Activated CD4-positive, alpha-beta T cell treated with anti-CD3 and anti-CD28 coated beads for 4 hours (primary cell): ENCODE measurements around the gene PTCH2.
A peak's percentile ranks its signal among the peaks of the same experiment; 100 is the strongest.
"Not testable (repeated sequence)": the region's sequence is repeated elsewhere in the genome, so short reads cannot be mapped to it uniquely, and the experiment has no call there.

Source experiments
- DNase-seq, 2 donors: peaks; one replicate each; pipeline ENCODE4 v3.0.0-alpha.2; 2020

Gene PTCH2

DNA sequence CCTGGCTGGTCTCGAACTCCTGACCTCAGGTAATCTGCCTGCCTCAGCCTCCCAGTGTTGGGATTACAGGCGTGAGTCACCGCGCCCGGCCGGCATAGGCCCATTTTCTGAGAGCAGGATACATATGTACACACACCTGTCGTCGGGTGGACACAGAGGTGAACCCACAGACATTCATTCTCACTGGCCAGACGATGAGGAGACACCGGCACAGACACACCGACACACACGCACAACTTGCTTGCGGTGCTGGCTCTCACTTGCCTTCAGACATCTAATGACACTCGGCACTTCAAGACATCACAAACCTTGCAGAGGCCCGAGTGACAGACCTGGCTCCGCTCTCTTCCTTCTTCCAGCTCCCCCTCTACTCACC is 579 bp downstream of the PTCH2 start:
- DNase-seq, result no peak

DNA sequence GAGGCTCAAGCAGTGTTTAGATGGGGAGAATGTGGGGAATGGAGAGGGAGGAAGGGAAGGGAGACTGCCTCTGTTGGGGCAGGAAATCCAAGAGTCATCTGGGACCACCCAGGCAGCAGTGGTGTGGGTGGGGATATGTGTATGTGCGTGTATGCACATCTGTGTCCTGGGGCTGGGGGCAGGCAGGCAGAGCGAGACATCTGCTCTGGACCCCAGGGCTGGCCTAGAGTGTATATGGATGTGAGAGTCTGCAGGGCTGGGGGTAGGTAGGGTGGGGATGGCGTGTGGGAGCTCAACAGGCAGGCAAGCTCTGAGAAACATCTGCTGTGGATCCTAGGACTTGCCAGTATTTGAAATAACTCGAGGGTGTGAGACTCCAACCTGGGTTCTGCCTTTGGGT is 3.5 kb downstream of the PTCH2 start:
- no peak for DNase-seq

DNA sequence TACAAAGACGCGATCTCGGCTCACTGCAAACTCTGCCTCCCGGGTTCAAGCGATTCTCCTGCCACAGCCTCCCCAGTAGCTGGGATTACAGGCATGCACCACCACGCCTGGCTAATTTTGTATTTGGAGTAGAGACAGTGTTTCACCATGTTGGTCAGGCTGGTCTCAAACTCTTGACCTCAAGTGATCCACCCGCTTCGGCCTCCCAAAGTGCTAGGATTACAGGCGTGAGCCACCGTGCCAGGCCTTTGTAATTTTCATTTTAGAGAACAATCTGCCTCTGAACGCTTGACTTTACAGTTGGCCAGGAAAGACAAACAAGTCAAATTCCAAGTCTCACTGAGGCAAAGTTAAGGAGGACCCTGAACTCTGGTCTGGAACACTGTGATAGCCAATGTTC is 4.8 kb downstream of the PTCH2 start:
- not testable (repeated sequence) for DNase-seq

DNA sequence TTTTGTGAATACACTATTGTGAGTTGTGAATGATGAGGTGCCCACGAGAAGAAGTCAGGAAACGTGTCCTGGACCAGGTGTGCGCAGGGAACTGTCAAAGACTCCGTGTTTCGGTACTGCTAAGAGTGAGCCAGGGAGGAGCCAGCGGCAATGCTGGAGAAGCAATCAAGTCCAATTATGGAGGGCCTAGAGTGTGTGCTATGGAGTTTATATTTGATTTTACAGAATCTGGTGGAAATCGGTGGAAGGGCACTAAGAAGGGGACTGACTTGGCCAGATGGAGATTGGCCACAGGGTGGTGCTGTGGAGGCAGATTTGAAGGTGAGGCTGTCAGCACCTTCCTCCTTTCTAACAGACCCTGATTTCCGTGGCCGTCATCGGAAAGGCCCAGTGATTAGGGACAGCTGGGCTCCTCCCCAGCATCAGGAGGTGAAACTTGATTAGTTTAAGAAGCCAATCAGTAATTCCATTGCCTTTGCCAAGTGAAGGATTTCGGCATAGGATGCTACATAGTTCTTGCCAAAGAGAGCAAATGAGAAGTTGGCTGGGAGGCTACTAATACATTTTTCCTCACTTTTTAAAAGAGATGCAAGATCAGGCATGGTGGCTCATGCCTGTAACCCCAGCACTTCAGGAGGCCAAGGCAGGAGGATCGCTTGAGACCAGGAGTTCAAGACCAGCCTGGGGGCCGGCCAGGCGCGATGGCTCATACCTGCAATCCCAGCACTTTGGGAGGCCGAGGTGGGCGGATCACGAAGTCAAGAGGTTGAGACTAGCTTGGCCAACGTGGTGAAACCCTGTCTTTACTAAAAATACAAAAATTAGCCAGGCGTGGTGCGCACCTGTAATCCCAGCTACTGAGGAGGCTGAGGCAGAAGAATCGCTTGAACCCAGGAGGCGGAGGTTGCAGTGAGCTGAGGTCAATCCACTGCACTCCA is 7.0 kb downstream of the PTCH2 start:
- DNase-seq, result peak; percentile 81 to 90

DNA sequence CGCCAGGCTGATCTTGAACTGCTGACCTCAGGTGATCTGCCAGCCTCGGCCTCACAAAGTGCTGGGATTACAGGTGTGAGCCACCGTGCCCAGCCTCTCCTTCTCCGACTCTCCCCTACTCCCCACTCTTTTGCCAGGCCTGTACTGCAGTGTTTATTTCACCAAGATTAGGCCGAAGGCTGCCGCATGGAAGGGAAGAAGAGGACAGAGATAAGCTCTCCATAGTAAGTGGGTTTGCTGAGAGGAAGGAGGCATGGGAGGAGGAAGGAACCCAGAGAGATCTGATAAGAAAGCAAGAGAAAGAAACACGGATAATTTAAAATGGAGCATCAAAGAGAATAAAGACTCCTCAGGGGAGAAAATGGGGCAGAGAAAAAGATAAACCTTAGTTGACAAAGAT is 8.7 kb downstream of the PTCH2 start:
- no peak for DNase-seq

DNA sequence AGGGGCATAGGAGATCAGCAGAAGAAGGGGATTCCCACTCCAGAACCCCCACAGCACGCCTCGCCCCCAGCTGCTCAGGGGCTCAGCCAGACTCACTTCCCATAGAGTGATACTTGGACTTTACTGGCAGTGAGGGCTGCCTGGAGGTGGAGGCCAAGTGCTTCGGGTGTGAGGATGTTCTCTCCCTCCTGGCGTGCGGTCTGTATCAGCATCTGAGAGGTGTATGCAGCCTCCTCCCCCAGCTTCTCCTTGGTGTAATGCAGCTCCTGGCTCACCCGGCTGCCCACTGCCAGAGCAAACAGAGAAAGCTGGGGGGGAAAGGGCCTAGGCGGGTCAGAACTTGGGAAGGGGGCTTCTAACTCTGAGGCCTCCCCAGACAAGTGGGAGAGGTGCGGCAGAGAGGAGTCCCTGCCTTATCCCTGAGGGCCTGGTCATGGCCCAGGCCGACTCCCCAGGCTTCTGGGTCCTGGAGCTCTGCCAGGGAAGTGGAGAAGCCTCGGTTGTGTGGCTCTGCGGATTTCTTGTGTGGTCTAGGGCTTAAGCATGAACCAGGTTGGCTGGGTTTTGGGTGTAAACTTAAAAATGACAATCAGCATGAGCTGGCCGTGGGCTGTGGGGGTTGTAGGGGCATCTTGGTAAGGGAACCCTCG is 10.9 kb downstream of the PTCH2 start:
- DNase-seq, result no peak

DNA sequence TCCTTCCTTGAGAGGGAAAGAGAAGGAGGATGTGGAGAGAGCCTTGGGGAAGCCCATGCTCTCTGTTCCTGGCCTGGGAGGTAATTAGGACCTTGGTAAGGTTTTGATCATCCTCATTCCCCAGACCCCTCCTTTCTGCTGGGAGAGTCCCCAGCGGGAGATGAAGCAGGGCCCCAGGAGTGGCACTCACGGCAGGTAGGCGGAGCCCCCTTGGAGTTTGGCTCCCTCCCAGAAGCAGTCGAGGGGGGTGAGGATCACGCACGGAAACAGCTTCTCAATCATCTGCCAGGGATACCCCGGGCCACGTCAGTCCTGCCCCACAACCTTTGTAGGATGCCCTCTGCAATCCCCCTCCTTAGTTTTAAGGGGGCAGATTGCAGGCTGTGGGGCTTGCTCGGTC is 11.5 kb downstream of the PTCH2 start:
- DNase-seq, result no peak

DNA sequence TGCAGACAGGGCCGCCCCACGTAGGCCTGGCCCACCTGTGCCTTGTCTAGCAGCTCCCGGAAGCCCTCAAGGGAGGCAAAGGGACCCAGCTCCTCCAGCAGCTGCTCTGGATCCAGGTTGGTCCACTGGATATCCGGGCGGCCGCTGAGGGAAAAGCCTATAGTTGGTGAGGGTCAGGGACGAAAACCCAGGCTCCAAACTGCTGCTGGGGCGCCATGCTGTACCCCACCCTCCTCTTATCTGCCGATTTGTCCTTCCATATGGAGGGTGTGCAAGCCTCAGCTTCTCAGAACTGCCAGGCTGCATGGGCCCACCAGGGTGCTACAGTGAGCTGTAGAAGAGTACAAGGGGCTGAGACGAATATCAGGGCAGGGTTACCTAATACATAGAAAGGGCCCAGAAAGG is 12.2 kb downstream of the PTCH2 start:
- DNase-seq, result no peak

DNA sequence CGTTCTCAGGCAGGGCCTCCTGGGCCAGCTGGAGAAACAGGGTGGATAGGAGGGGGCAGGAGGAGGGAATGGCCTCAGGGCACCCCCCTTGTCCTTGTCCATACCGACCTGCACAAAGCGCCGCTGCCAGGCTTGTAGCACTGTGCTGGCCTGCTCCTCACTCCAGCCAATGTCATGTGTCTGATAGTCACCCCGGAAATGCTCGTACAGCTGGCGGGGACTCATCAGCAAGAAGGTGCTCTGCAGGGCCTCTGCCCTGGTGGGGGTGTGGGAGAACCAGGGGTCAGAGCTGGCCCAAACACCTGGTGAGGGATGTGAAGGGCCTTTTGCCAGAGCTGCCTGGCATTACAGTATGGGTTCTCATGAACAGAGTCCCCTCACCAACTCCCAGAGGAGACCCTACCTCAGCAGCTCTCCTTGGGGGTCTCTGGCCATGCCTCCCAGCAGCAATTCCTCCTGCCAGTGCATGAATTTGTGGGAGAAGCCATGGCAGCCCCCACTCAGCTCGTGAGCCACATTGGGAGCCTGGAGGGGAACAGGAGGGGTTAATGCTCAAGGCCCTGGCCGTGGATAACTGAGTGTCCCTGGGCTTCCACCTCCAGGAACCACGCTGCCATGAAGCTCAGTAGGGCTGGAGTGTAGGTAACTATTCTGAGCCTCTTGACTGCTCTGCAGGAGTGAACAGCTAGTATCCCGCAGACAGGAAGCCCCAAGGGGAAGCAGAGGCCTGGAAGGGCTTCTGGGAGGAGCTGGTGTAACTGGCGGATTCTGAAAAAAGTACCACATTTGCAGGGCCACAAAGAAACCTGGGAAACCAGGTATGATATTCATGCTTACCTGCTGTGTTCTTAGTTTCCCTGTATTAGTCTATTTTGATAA is 13.3 kb downstream of the PTCH2 start:
- no peak for DNase-seq

DNA sequence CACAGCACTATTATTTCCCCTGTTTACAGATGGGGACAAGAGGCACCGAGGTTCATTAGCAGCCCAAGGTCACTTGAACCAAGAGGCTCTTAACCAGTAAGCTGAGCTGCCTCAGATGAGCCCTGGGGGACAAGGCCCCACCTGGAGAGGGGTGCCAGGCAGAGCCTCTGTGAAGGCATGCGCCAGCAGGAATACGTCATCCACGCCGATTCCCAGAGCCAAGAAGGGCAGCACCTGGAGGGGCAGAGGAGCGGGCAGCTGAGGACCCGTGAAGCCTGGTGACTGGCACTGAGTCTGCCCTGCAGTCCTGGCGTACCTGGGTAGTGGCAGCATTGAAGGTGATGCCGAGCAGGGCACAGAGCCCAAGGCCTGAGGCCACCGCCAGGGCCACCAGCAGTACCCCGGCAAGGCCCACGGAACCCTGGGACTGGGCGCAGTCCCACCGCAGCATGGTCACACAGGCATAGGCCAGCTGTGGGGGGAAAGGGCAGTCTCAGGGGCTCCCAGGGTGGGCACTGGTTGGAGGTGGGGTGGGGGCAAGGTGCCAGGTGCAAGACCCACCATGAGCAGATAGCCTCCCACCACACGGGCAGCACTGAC is 14.1 kb downstream of the PTCH2 start:
- DNase-seq, result no peak

DNA sequence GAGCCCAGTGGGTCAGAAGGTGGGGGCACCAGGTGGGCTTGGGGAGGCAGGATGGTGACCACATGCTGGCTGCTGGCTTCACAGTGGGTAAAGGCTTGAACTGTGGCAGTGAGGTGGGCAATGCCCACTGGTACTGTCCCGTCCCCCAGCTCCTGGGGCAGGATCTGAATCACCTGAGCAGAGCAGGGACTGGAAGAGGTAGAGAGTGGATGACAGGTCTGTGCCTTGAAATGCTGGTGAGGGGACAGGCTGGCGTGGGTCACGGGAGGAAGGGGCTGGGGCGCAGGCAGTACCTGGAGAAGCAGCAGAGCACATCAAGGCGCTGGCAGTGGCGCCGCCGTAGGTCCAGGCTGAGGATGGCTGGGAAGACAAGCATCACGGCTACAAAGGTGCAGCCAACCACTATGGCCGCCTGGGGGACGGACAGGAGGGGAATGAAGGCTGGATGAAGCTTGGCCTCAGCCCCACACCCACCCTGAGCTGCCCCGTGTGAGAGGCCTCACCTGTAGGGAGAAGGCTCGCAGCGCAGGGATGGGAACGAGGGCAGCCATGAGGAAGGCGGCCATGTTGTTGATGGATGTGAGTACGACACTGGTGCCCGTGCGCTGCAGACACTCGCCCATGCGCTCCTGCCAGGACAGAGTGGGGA is 14.9 kb downstream of the PTCH2 start:
- DNase-seq, result no peak

DNA sequence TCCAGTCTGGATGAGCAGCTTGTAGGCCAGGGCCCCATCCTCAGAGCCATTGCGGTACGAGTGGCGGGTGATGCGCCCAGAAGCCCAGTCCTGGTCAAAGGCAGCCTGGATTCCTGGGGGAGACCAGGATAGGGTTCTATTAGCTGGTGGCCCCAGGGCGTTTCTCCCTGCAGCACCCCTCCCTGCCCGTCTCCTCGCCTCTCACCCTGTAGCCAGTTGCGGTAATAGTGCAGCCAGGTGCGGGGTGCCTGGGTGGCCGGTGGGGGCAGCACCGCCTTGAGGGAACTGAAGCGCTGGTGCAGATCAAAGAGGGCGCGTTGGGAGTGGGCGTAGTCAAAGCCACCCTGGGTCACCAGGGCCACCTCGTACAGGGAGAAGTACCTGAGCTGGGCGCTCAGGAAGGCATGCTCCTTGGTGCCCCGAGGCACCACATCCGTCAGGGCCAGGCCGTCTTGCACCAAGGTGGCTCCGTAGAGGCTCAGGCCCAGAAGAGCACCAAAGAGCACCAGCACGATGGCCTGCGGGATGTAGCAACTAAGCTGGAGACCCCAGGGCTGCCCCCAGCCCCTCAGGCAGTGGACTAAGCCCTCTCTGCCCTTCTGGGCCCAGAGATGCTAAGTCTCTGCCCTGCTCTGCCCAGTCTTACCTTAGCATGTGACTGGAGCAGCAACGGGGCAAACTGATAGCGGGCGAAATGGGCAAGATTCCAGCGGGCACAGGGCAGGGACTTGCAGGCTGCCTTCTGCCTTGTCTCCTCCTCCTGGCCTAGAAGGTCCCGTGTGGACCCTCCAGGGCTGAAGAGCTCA is 15.7 kb downstream of the PTCH2 start:
- DNase-seq, result no peak

DNA sequence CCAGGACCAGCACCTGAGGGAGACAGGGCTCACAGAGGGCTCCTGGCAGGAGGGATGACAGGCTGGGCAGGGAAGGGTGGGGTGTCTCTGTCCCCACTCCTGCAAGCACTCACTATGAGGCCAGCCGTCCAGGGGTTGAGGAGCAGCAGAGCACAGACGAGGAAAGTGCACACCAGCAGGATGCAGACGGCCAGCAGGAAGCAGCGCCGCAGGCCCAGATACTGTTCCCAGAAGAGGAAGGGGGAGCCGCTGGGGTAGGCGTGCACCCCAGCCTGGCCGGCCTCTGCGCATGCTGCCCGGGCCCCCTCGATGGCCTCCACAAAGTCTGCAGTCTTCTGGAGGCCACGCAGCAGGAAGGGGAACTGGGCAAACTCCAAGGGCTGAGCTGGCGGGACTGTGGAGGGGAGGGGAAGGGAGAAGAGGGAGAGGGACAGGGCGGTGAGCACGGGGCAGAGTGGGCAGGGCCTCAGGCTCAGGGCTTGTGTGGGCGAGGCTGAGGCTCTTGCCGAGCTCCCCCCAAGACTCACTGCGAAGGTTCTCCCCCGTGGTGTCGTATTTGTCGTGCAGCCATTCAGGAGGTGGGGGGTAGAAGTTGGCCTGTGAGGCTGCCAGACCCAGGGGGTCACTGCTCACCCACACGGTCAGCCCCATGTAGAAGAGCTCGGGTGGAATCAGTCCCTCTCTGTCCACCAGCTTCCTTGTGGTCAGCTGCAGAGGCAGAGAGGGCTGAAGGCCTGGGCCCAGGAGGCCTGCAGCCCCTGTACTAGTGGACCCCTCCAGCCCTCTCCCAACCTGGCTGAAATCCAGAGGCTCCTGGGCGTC is 16.5 kb downstream of the PTCH2 start:
- DNase-seq, result no peak

DNA sequence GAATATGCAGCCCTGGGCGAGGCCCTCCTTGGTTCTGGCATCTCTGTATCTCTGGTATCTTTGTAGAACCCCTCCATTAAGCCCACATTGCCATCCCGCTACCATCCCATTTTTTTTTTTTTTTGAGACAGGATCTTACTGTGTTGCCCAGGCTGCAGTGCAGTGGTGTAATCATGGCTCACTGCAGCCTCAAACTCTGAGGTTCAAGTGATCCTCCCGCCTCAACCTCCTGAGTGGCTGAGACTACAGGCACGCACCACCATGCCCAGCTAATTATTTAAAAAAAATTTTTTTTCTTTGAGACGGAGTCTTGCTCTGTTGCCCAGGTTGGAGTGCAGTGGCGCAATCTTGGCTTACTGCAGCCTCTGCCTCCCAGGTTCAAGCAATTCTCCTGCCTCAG is 18.7 kb downstream of the PTCH2 start:
- not testable (repeated sequence) for DNase-seq

DNA sequence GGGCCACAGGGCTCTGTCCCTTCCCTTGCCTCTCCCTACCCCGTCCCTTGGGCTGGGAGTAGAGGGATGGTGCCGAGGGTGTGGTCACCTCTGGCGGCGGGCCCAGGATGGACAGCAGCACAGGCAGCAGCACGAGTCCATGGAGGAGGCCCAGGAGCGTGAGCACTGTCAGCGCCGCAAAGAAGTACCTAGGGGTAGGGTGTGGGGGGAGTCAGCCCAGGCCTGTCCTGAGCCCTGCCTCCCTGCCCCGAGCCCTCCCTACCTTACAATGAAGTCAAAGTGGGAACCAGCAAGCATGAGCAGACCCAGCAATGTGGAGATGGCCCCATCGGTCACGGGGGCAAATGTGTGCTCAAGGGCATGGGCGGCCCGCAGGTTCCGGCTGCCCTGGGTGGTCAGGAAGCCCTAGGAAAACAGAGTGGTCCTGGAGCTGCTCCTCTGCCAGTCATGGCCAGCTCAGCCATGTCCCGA is 20.0 kb downstream of the PTCH2 start:
- DNase-seq, result no peak

DNA sequence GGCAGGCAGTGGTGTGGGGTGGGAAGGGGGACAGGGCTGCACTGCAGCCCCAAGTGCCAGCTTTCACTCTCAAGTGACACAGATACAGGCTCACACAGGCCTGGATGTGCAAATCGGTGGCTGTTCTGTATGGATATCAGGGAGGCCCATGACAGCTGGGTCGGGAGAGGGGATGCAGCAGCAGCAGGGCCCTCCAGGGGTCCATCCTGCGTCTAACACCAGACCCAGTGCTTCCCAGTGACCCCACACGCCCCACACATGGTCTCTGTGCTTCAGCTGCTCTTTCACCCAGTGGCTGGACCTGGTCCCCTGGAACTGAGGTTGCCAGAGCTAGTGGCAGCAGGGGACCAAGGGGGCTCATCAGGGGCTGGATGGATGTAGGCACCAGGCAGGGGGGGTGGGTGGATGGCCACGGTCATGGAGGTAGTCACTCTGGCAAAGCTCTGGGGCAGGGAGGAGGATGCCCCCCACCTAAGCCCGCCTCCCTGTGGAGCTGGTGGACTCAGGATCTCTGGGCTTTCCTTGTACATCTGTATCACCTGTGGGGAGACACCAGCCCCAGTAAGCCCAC is 20.8 kb downstream of the PTCH2 start:
- no peak for DNase-seq

DNA sequence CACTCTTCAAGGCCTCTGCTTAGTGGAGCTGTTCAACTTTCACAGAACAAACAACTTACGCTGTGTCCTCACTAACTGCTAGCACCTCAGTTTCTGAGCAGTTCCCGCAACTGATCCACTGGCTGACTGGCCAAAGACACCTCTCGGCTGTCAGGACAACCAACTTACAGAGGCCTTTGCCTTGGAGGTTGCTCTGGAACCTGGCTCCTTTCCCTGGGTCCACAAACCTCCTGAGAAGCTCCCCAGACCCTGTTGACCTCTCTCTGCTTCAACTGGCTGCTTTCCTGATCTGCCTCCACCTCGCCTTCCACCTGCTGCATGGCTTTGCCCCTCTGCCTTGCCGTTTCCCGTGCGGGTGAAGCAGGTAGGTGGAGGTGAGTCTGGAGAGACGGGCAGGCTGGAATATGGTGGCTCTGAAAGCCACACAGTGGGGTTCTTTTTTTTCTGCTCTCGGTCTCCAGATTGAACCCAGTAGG is 21.8 kb downstream of the PTCH2 start:
- DNase-seq, result no peak

DNA sequence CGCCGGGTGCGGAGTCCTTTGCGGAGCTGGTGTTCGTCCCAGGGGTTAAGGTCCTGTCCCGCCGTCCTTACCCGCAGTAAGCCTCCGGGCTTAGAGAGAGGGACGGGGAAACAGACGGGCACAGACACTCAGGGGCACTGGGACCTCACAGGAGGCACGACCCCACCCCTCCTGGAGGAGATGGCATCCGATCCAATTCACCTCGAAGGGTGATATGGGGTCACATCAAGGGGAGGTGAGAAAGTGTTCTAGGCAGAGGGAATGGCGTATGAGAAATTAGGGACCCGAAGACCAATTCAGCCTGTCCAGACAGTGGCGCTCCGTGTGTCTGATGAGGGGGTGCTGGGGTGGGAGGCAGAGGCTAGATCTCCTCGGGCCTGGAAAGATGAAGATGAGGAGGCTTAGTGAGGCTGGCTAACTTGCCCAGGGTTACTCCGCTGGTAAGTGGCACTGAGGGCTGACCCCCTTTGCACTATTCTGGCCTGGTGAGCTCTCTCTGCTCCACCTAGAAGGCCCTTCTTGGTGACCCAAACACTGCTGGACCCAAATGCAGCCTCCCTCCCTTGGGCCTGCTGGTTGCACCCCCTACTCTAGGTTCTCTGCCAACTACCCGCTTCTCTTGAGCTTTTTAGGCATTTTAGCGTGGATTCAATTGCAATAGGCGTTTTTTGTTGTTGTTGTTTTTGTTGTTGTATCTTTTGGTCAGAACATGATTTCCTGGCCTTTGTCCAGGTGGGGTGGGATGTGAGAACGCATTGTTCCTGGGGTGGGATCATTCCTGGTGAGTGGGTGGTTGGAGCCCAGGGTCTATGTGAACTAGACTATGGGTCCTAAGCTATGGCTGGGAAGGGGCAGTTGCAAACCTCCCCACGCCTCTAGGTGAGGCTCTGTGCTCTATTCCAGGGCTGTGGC is 22.5 kb downstream of the PTCH2 start:
- DNase-seq, result no peak
